G401.6 (cell line): ENCODE data around the gene KCNJ12.
"Not testable (repeated sequence)": the region's sequence is repeated elsewhere in the genome, so short reads cannot be mapped to it uniquely, and the experiment has no call there.

ENCODE experiments used
- FAIRE-seq: peaks from 2 replicates; lab custom pipeline; 2012; peaks lifted over from hg19 to GRCh38; lab: Jason Lieb, UNC

The KCNJ12 gene

GRCh38 chr17:21376081-21376758, at the start of gene KCNJ12:
Gene KCNJ12, plus strand, starts transcription at chr17:21376357. Its CDS starts 38,986 bp downstream, at chr17:21415343.
- FAIRE-seq, result no peak

- not testable (repeated sequence) for FAIRE-seq
Measured at GRCh38 chr17:21327921-21328320, 48.2 kb upstream of the KCNJ12 start.

GRCh38 chr17:21328778-21329177, 47.4 kb upstream of the KCNJ12 start:
- FAIRE-seq, result not testable (repeated sequence)

GRCh38 chr17:21330436-21331160, 45.6 kb upstream of the KCNJ12 start:
- no peak for FAIRE-seq

GRCh38 chr17:21336541-21337294, 39.4 kb upstream of the KCNJ12 start:
- not testable (repeated sequence) for FAIRE-seq

- FAIRE-seq, result not testable (repeated sequence)
Measured at GRCh38 chr17:21337981-21338625, 38.1 kb upstream of the KCNJ12 start.

GRCh38 chr17:21339011-21339410, 37.1 kb upstream of the KCNJ12 start:
- no peak for FAIRE-seq

- FAIRE-seq, result not testable (repeated sequence)
Measured at GRCh38 chr17:21339571-21339970, 36.6 kb upstream of the KCNJ12 start.

- not testable (repeated sequence) for FAIRE-seq
Measured at GRCh38 chr17:21340407-21340806, 35.8 kb upstream of the KCNJ12 start.

- not testable (repeated sequence) for FAIRE-seq
Measured at GRCh38 chr17:21341279-21341678, 34.9 kb upstream of the KCNJ12 start.

GRCh38 chr17:21341925-21342540, 34.1 kb upstream of the KCNJ12 start:
- FAIRE-seq, result not testable (repeated sequence)

- FAIRE-seq, result not testable (repeated sequence)
Measured at GRCh38 chr17:21343061-21343949, 32.9 kb upstream of the KCNJ12 start.

- FAIRE-seq, result not testable (repeated sequence)
Measured at GRCh38 chr17:21344801-21345200, 31.4 kb upstream of the KCNJ12 start.

- no peak for FAIRE-seq
Measured at GRCh38 chr17:21345236-21345635, 30.9 kb upstream of the KCNJ12 start.

- FAIRE-seq, result not testable (repeated sequence)
Measured at GRCh38 chr17:21346107-21346506, 30.1 kb upstream of the KCNJ12 start.

- not testable (repeated sequence) for FAIRE-seq
Measured at GRCh38 chr17:21346651-21347250, 29.4 kb upstream of the KCNJ12 start.

- not testable (repeated sequence) for FAIRE-seq
Measured at GRCh38 chr17:21347660-21348059, 28.5 kb upstream of the KCNJ12 start.

- not testable (repeated sequence) for FAIRE-seq
Measured at GRCh38 chr17:21348081-21348925, 27.9 kb upstream of the KCNJ12 start.

- not testable (repeated sequence) for FAIRE-seq
Measured at GRCh38 chr17:21348926-21349261, 27.3 kb upstream of the KCNJ12 start.
